Endothelial cell of umbilical vein (primary cell): Measurements from ENCODE around the gene APBB2. TPM values are rescaled to one million over a fixed set of nuclear protein-coding genes. Genes with fewer than 3 reads are reported as not detected.

Experiments used
- BruUV-seq: library from RNA; stranded (reverse); fragments of 400-500 nt; replicated peaks from 2 replicates; lab custom pipeline; 2021; lab: Mats Ljungman, UMichigan
- CTCF ChIA-PET: fragments of 300-600, 350-600 bp; sonication (Branson Sonifier 250); formaldehyde crosslinking; loops from one replicate; lab custom pipeline; 2021; ENCODE audit warnings: antibody characterized with exemption, inconsistent platforms; lab: Charles Lee
- POLR2A ChIA-PET: fragments of 300-600, 350-600 bp; sonication (Branson Sonifier 250); formaldehyde crosslinking; loops from one replicate; lab custom pipeline; 2021; ENCODE audit warnings: antibody characterized with exemption, inconsistent platforms; lab: Charles Lee
- DNase-seq: peaks from one replicate; pipeline ENCODE4 v3.0.0-alpha.2; 2011; ENCODE audit warnings: low read depth, low spot score
- FAIRE-seq: peaks from 2 replicates; lab custom pipeline; 2011; peaks lifted over from hg19 to GRCh38; lab: Jason Lieb, UNC
- H2AFZ ChIP-seq: 2 replicates; pipeline ENCODE4 v1.6.0; 2012; ENCODE audit warnings: low read depth, low read length, control low read depth, inconsistent platforms
- H3K27ac ChIP-seq: 2 replicates; pipeline ENCODE4 v1.5.1; 2011; ENCODE audit warnings: low read depth, mild to moderate bottlenecking, control low read depth, low read length, moderate library complexity; ENCODE audit not compliant: insufficient read depth
- H3K27me3 ChIP-seq, 2 experiments: 2 replicates each; pipeline versions ENCODE4 v1.6.0 to v1.6.1; 2011; ENCODE audit warnings: low read length in 2 of 2, mixed read lengths in 1 of 2; ENCODE audit not compliant: control insufficient read depth in 2 of 2, insufficient read depth in 2 of 2
- H3K36me3 ChIP-seq, 2 experiments: 2 replicates in 1 of 2; 3 replicates in 1 of 2; pipeline ENCODE4 v1.5.1; 2011; ENCODE audit warnings: low read length in 2 of 2, mild to moderate bottlenecking in 1 of 2, moderate library complexity in 1 of 2; ENCODE audit not compliant: control insufficient read depth in 2 of 2, insufficient read depth in 2 of 2; ENCODE audit errors: extremely low read depth in 1 of 2
- H3K4me1 ChIP-seq: 3 replicates; pipeline ENCODE4 v1.5.1; 2011; ENCODE audit warnings: mild to moderate bottlenecking, low read length; ENCODE audit not compliant: control insufficient read depth, insufficient read depth; ENCODE audit errors: extremely low read depth
- H3K4me2 ChIP-seq: 2 replicates; pipeline ENCODE4 v1.6.1; 2011; ENCODE audit warnings: low read length, control low read depth, mixed read lengths; ENCODE audit not compliant: insufficient read depth
- H3K4me3 ChIP-seq, 3 experiments: fragments of 200-600 bp in 1 of 3; sonication (generic), shearing (Covaris generic) in 1 of 3; replicated peaks in 1 of 3; 2 replicates each; pipeline ENCODE4 v1.5.1; 2011 to 2016; ENCODE audit warnings: control low read depth in 3 of 3, low read length in 3 of 3, mild to moderate bottlenecking in 2 of 3, inconsistent platforms in 1 of 3, low read depth in 1 of 3, moderate library complexity in 1 of 3; ENCODE audit not compliant: insufficient read depth in 1 of 3
- H3K79me2 ChIP-seq: 2 replicates; pipeline ENCODE4 v1.6.0; 2012; ENCODE audit warnings: low read length, inconsistent platforms; ENCODE audit not compliant: control insufficient read depth, insufficient read depth
- H3K9ac ChIP-seq: replicated peaks from 2 replicates; pipeline ENCODE3; 2011; ENCODE audit warnings: low read length, control low read depth; ENCODE audit not compliant: insufficient read depth; ENCODE audit errors: extremely low read depth
- H3K9me1 ChIP-seq: replicated peaks from 3 replicates; pipeline ENCODE4 v1.6.0; 2011; ENCODE audit warnings: mild to moderate bottlenecking, low read length; ENCODE audit not compliant: control insufficient read depth, insufficient read depth; ENCODE audit errors: extremely low read depth
- H3K9me3 ChIP-seq: replicated peaks from 2 replicates; pipeline ENCODE4 v1.5.1; 2012; ENCODE audit warnings: low read length, inconsistent platforms; ENCODE audit not compliant: control insufficient read depth, insufficient read depth
- H4K20me1 ChIP-seq: replicated peaks from 2 replicates; pipeline ENCODE3; 2011; ENCODE audit warnings: mild to moderate bottlenecking, low read length; ENCODE audit not compliant: control insufficient read depth, insufficient read depth; ENCODE audit errors: extremely low read depth
- CTCF ChIP-seq, 2 donors: IDR thresholded peaks; 1 replicate in 1 of 2; 2 replicates in 1 of 2; pipeline ENCODE4 v1.5.1; 2011; ENCODE audit warnings: low read length in 2 of 2, mild to moderate bottlenecking in 2 of 2, moderate library complexity in 2 of 2, control low read depth in 1 of 2, inconsistent platforms in 1 of 2, low read depth in 1 of 2; ENCODE audit not compliant: insufficient read depth in 1 of 2; ENCODE audit errors: extremely low read depth in 1 of 2
- EZH2 ChIP-seq: IDR thresholded peaks from 2 replicates; pipeline ENCODE4 v1.6.1; 2012; ENCODE audit warnings: borderline replicate concordance, low read depth, mild to moderate bottlenecking, moderate library complexity, low read length, inconsistent platforms; ENCODE audit not compliant: severe bottlenecking
- FOS ChIP-seq: IDR thresholded peaks from 2 replicates; pipeline ENCODE4 v1.6.1; 2011; ENCODE audit warnings: mild to moderate bottlenecking, low read length, moderate library complexity, borderline replicate concordance; ENCODE audit not compliant: insufficient read depth
- GATA2 ChIP-seq: IDR thresholded peaks from 2 replicates; pipeline ENCODE4 v1.7.0; 2011; ENCODE audit warnings: low read depth, mild to moderate bottlenecking, moderate library complexity, mixed read lengths, low read length; ENCODE audit not compliant: insufficient read length, insufficient read depth
- JUN ChIP-seq: IDR thresholded peaks from 2 replicates; pipeline ENCODE4 v1.6.1; 2011; ENCODE audit warnings: borderline replicate concordance, low read depth; ENCODE audit not compliant: insufficient read length, insufficient read depth
- MAX ChIP-seq: IDR thresholded peaks from 2 replicates; pipeline ENCODE4 v1.6.1; 2011; ENCODE audit not compliant: insufficient read depth, insufficient read length
- MYC ChIP-seq: IDR thresholded peaks from one replicate; pipeline ENCODE4 v1.6.1; 2011; ENCODE audit warnings: mild to moderate bottlenecking, low read depth, low read length
- POLR2A ChIP-seq: IDR thresholded peaks from 2 replicates; pipeline ENCODE4 v1.6.1; 2012; ENCODE audit warnings: low read depth, mild to moderate bottlenecking, control low read depth, low read length
- POLR2AphosphoS5 ChIP-seq: IDR thresholded peaks from 2 replicates; pipeline ENCODE4 v1.6.1; 2012; ENCODE audit warnings: low read depth, mild to moderate bottlenecking, control low read depth, low read length, moderate library complexity; ENCODE audit not compliant: insufficient read depth
- dilution Hi-C: fragments of 300-500 bp; cut with MboI; formaldehyde crosslinking; loops from one replicate; pipeline ENCODE4 v1.15.0; 2019; ENCODE audit warnings: low sequenced_read_pairs; ENCODE audit not compliant: extremely low pct_ligation_motif_present
- intact Hi-C: fragments of 100-400 bp; cut with micrococcal nuclease; formaldehyde crosslinking; loops from one replicate; pipeline ENCODE4 v1.10.0; 2022
- polyA plus RNA-seq, 4 experiments: library from polyadenylated mRNA; depleted of rRNA in 3 of 4; stranded (reverse) in 3 of 4; unstranded in 1 of 4; fragments of >200 nt; gene quantifications; 2 replicates each; pipeline versions ENCODE4 v1.2.1 to v1.2.3, GENCODE V29; 2011 to 2012; ENCODE audit warnings: missing spikeins in 1 of 4
- total RNA-seq: library from RNA; stranded (reverse); gene quantifications from 2 replicates; pipeline ENCODE4 v1.2.3, GENCODE V29; 2021

Gene APBB2
- total and polyA plus RNA-seq, 2 donors (not counting 3 experiments of a cell fraction or from before 2014, with no cell fraction given) = 79.8 to 124 TPM

GRCh38 chr4:41092128-41092527 lies 122.2 kb downstream of the APBB2 start:
- H3K4me1 ChIP-seq = no peaks in the 10 kb centered on the region
- DNase-seq (no peak), FAIRE-seq (no peak)
- H3K4me2 ChIP-seq = no peak overlapping the region
- no peaks in the 10 kb centered on the region for H3K9me3 ChIP-seq
- no peak overlapping the region for H3K9ac ChIP-seq
- H3K27ac ChIP-seq = no peak overlapping the region
- H2AFZ ChIP-seq = no peak overlapping the region
- TF ChIP-seq MYC (no peak), FOS (no peak), EZH2 (no peak), MAX (no peak), GATA2 (no peak), POLR2AphosphoS5 (no peak), JUN (no peak), CTCF (IDR thresholded peaks at IDR 0.05; ENCODE audit: extremely low read depth in 1 of 2, insufficient read depth in 1 of 2, low read depth in 1 of 2, low read length in 2 of 2) (no peak), POLR2A (no peak)
- dilution Hi-C loops (no loop called here), intact Hi-C loops (no loop called here)
- H3K4me3 ChIP-seq = no peak overlapping the region
- H3K36me3 ChIP-seq = peaks cover 2% of the 10 kb centered on the region in 2 experiments
- no TSS peak for BruUV-seq
- ChIA-PET POLR2A (no interaction called here), CTCF (interaction anchor here (1.6 to 1.9 kb wide), 2 partner anchors 13 to 15 kb away, joined by 4 read pairs; no protein-coding TSS in a partner anchor)
- H3K9me1 ChIP-seq = no peaks in the 10 kb centered on the region
- peaks cover 71% of the 10 kb centered on the region for H3K79me2 ChIP-seq
- H3K27me3 ChIP-seq = no peaks in the 10 kb centered on the region
- peaks cover 6% of the 10 kb centered on the region for H4K20me1 ChIP-seq
